B cell (primary cell): ENCODE data around the gene PDAP1. TPM values are rescaled to one million over a fixed set of nuclear protein-coding genes. Genes with fewer than 3 reads are reported as not detected.

ENCODE experiments used
- ATAC-seq: fragments of 200-7000 bp; cut with Tn5 transposase; one replicate; pipeline ENCODE4 v1.10.0; 2021; ENCODE audit warnings: low read depth, mild to moderate bottlenecking, moderate number of reproducible peaks, moderate library complexity
- CTCF ChIA-PET: fragments of 350-600 bp; sonication (Branson Sonifier 250); formaldehyde crosslinking; loops from one replicate; lab custom pipeline; 2021; ENCODE audit warnings: antibody characterized with exemption, inconsistent platforms; lab: Charles Lee
- POLR2A ChIA-PET: fragments of 350-600 bp; sonication (Branson Sonifier 250); formaldehyde crosslinking; loops from one replicate; lab custom pipeline; 2021; ENCODE audit warnings: antibody characterized with exemption; lab: Charles Lee
- DNase-seq: peaks from one replicate; pipeline ENCODE4 v3.0.0; 2013
- H2AFZ ChIP-seq: 2 replicates; pipeline ENCODE4 v1.6.1; 2012; ENCODE audit warnings: mild to moderate bottlenecking, low read depth, low read length; ENCODE audit not compliant: insufficient read depth, poor library complexity, severe bottlenecking
- H3K27ac ChIP-seq, 2 donors: 1 replicate in 1 of 2; 2 replicates in 1 of 2; pipeline ENCODE4 v1.5.1; 2012 to 2013; ENCODE audit warnings: low read length in 2 of 2, mild to moderate bottlenecking in 2 of 2, moderate library complexity in 1 of 2
- H3K27me3 ChIP-seq, 4 experiments: fragments of 200-600 bp in 1 of 4; sonication (generic) in 1 of 4; replicated peaks in 1 of 4; 1 replicate in 2 of 4; 2 replicates in 2 of 4; pipeline versions ENCODE4 v1.6.1 to v1.7.0; 2013 to 2016; ENCODE audit warnings: low read length in 3 of 4, mild to moderate bottlenecking in 2 of 4, mixed read lengths in 1 of 4, moderate library complexity in 1 of 4; ENCODE audit not compliant: insufficient read depth in 4 of 4, control insufficient read depth in 3 of 4; ENCODE audit errors: control extremely low read depth in 1 of 4
- H3K36me3 ChIP-seq, 2 experiments: replicated peaks in 1 of 2; 1 replicate in 1 of 2; 2 replicates in 1 of 2; pipeline versions ENCODE4 v1.6.1 to v1.7.1; 2013; ENCODE audit warnings: low read length in 1 of 2; ENCODE audit not compliant: insufficient read depth in 2 of 2, control insufficient read depth in 1 of 2; ENCODE audit errors: control extremely low read depth in 1 of 2, extremely low read depth in 1 of 2
- H3K4me1 ChIP-seq, 2 donors: fragments of 200-600 bp in 1 of 2; sonication (generic) in 1 of 2; 1 replicate in 1 of 2; 2 replicates in 1 of 2; pipeline versions ENCODE4 v1.5.1 to v1.6.1; 2013 to 2017; ENCODE audit warnings: low read length in 2 of 2; ENCODE audit not compliant: control insufficient read depth in 2 of 2, insufficient read depth in 2 of 2
- H3K4me2 ChIP-seq: replicated peaks from 2 replicates; pipeline ENCODE3; 2012; ENCODE audit warnings: mild to moderate bottlenecking, low read depth, low read length; ENCODE audit not compliant: poor library complexity, severe bottlenecking
- H3K4me3 ChIP-seq, 5 experiments: fragments of 200-600 bp in 1 of 5; sonication (generic) in 1 of 5; 1 replicate in 3 of 5; 2 replicates in 2 of 5; pipeline versions ENCODE4 v1.5.1 to v1.7.0; 2011 to 2016; ENCODE audit warnings: low read length in 4 of 5, mild to moderate bottlenecking in 4 of 5, low read depth in 2 of 5, control low read depth in 1 of 5, moderate library complexity in 1 of 5; ENCODE audit not compliant: insufficient read depth in 1 of 5; ENCODE audit errors: control extremely low read depth in 1 of 5, extremely low read depth in 1 of 5
- H3K79me2 ChIP-seq: fragments of 200-600 bp; sonication (generic); one replicate; pipeline ENCODE4 v1.6.0; 2016; ENCODE audit warnings: low read length; ENCODE audit not compliant: control insufficient read depth, insufficient read depth
- H3K9ac ChIP-seq: fragments of 200-600 bp; sonication (generic); 2 replicates; pipeline ENCODE4 v1.6.1; 2017; ENCODE audit warnings: mild to moderate bottlenecking, low read length, moderate library complexity
- H3K9me3 ChIP-seq, 3 donors: one replicate each; pipeline versions ENCODE4 v1.6.1 to v1.7.1; 2013; ENCODE audit warnings: low read length in 2 of 3; ENCODE audit not compliant: control insufficient read depth in 2 of 3, insufficient read depth in 1 of 3; ENCODE audit errors: control extremely low read depth in 1 of 3
- H4K20me1 ChIP-seq: 2 replicates; pipeline ENCODE4 v1.6.0; 2012; ENCODE audit warnings: mild to moderate bottlenecking, low read length; ENCODE audit not compliant: insufficient read depth, control insufficient read depth, poor library complexity, severe bottlenecking
- H3K27ac Mint-ChIP-seq: one replicate; pipeline ENCODE4 v1.8.0; 2021; ENCODE audit warnings: mixed read lengths
- H3K27me3 Mint-ChIP-seq: one replicate; pipeline ENCODE4 v1.8.0; 2021; ENCODE audit warnings: mixed read lengths
- H3K4me1 Mint-ChIP-seq: one replicate; pipeline ENCODE4 v1.8.0; 2021; ENCODE audit warnings: mixed read lengths
- H3K4me3 Mint-ChIP-seq: one replicate; pipeline ENCODE4 v1.8.0; 2021; ENCODE audit warnings: mixed read lengths
- H3K9me3 Mint-ChIP-seq: one replicate; pipeline ENCODE4 v1.8.0; 2022; ENCODE audit warnings: mixed read lengths; ENCODE audit not compliant: insufficient read depth
- EZH2 ChIP-seq: IDR thresholded peaks from 2 replicates; pipeline ENCODE4 v1.6.1; 2012; ENCODE audit warnings: borderline replicate concordance, low read depth, mild to moderate bottlenecking, moderate library complexity, low read length; ENCODE audit not compliant: insufficient read depth, poor library complexity, severe bottlenecking
- WGBS: methylation state at CpG from one replicate; pipeline ENCODE4 v1.1.5; 2013; ENCODE audit warnings: missing lambda C conversion rate; ENCODE audit not compliant: insufficient coverage; 5-methylcytosine and 5-hydroxymethylcytosine counted together
- intact Hi-C: fragments of 100-400 bp; cut with micrococcal nuclease; formaldehyde crosslinking; loops from one replicate; pipeline ENCODE4 v1.10.0; 2022
- polyA plus RNA-seq: library from polyadenylated mRNA; depleted of rRNA; stranded (reverse); fragments of >200 nt; gene quantifications from 2 replicates; pipeline ENCODE4 v1.2.3, GENCODE V29; 2012
- total RNA-seq, 2 donors: library from RNA; stranded (reverse); fragments of 120-200 nt in 1 of 2; gene quantifications; 1 replicate in 1 of 2; 2 replicates in 1 of 2; pipeline versions ENCODE4 v1.2.3 to v1.2.4, GENCODE V29; 2013 to 2022
- TF ChIP-seq, protein P1 (sequence below): fragments of 200-600 bp; IDR thresholded peaks from one replicate; pipeline ENCODE4 v1.8.0; 2022; ENCODE audit warnings: antibody characterized with exemption, mild to moderate bottlenecking

The PDAP1 gene
- total and polyA plus RNA-seq, 2 donors (not counting 1 experiment from before 2014, with no cell fraction given), result 19.2 to 60.4 TPM

DNA sequence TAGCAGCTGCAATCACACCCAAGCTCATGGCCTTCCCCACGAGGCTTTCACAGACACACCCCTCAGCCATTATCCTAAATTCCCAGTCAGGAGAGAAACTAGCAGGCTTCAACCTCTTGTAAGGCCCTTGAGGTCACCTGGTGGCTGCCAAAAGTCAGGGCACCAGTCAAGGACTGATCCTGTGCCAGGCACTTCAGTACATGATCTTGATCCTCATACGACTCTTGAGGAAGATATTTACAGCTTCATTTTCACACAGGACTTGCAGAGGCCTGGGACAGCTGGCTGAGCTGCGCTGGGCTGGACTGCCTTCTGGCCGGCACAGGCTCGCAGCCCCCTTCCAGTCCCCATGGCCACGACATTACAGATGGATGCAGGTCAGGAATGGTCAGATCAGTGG lies 8.8 kb downstream of the PDAP1 start:
- H3K36me3 ChIP-seq, result peaks cover 7 to 70% of the 10 kb centered on the region in 2 experiments
- intact Hi-C loops, result no loop called here
- Mint-ChIP-seq H3K4me1 (peaks cover 8% of the 10 kb centered on the region), H3K4me3 (no peak overlapping the region), H3K27ac (no peak overlapping the region), H3K9me3 (no peaks in the 10 kb centered on the region), H3K27me3 (no peaks in the 10 kb centered on the region)
- H3K9ac ChIP-seq, result no peak overlapping the region
- H4K20me1 ChIP-seq, result peaks cover 69% of the 10 kb centered on the region
- no peak overlapping the region for H2AFZ ChIP-seq
- WGBS, result 79% methylated on average over 5 of the region's 6 CpGs
- no peak overlapping the region for H3K27ac ChIP-seq
- CTCF ChIA-PET, result interaction anchor here (1.3 kb wide), 1 partner anchor 8 kb away, joined by 3 read pairs; no protein-coding TSS in a partner anchor
- no peaks in the 10 kb centered on the region for H3K4me1 ChIP-seq
- no peak overlapping the region for H3K4me3 ChIP-seq
- H3K9me3 ChIP-seq, result no peaks in the 10 kb centered on the region
- no peak for DNase-seq
- peaks cover 10% of the 10 kb centered on the region for H3K79me2 ChIP-seq
- no peaks in the 10 kb centered on the region for H3K27me3 ChIP-seq
- no peak for ATAC-seq
- POLR2A ChIA-PET, result interaction anchor here (1.3 kb wide), 1 partner anchor 9 kb away, joined by 4 read pairs; the partner anchor contains the start of genes BUD31 and PDAP1
- TF ChIP-seq, protein P1, sequence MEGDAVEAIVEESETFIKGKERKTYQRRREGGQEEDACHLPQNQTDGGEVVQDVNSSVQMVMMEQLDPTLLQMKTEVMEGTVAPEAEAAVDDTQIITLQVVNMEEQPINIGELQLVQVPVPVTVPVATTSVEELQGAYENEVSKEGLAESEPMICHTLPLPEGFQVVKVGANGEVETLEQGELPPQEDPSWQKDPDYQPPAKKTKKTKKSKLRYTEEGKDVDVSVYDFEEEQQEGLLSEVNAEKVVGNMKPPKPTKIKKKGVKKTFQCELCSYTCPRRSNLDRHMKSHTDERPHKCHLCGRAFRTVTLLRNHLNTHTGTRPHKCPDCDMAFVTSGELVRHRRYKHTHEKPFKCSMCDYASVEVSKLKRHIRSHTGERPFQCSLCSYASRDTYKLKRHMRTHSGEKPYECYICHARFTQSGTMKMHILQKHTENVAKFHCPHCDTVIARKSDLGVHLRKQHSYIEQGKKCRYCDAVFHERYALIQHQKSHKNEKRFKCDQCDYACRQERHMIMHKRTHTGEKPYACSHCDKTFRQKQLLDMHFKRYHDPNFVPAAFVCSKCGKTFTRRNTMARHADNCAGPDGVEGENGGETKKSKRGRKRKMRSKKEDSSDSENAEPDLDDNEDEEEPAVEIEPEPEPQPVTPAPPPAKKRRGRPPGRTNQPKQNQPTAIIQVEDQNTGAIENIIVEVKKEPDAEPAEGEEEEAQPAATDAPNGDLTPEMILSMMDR, result no peak
- TF ChIP-seq EZH2, result no peak
- no peak overlapping the region for H3K4me2 ChIP-seq

DNA sequence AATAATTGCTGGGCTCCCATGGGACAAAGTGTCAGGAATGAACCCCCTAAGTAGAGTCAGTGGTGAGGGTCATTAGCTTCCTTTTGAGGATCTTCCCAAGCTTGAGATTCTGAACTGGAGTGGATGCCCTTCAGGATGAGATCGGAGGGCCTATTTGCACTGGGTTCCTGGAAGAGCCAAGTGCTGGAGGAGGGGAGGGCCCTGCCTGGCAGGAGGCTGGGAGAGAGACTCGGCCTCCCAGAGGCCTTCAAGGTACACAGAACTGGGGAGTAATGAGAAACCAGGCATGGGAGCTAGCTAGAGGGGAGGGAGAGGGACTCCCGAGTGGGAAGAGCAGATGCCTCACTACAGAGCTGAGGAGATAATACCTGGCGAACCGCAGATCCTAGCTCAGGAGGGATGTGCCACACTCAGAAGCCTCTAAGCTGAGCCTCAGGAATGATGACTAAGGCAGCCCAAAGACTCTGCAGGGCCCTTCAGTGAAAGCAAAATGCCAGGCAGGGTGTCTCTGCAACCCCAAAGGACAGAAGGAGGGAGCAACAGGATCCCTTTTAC lies 9.4 kb downstream of the PDAP1 start:
- Mint-ChIP-seq H3K9me3 (no peaks in the 10 kb centered on the region), H3K27me3 (no peaks in the 10 kb centered on the region), H3K27ac (peak overlapping the region; percentile 70), H3K4me3 (no peak overlapping the region), H3K4me1 (peaks cover 6% of the 10 kb centered on the region)
- CTCF ChIA-PET, result interaction anchor here (1.3 kb wide), 1 partner anchor 8 kb away, joined by 3 read pairs; no protein-coding TSS in a partner anchor
- DNase-seq (no peak), ATAC-seq (no peak)
- WGBS, result 87% methylated on average over 5 of the region's 5 CpGs
- Histone ChIP-seq H3K9ac (no peak overlapping the region), H3K27me3 (no peaks in the 10 kb centered on the region), H4K20me1 (peaks cover 69% of the 10 kb centered on the region), H2AFZ (no peak overlapping the region), H3K9me3 (no peaks in the 10 kb centered on the region), H3K4me1 (peaks cover 0 to under 1% of the 10 kb centered on the region in 2 donors), H3K4me3 (no peak overlapping the region), H3K36me3 (peaks cover 7 to 70% of the 10 kb centered on the region in 2 experiments), H3K4me2 (no peak overlapping the region), H3K79me2 (peaks cover 4% of the 10 kb centered on the region), H3K27ac (peak overlapping the region in 1 of 2 donors; percentile 37)
- POLR2A ChIA-PET, result interaction anchor here (1.3 kb wide), 1 partner anchor 10 kb away, joined by 4 read pairs; the partner anchor contains the start of genes BUD31 and PDAP1
- intact Hi-C loops, result no loop called here
- TF ChIP-seq EZH2, result no peak
- TF ChIP-seq, protein P1, result no peak
